Naive thymus-derived CD4-positive, alpha-beta T cell (primary cell): ENCODE results near the gene MSH4. TPM values are rescaled to one million over a fixed set of nuclear protein-coding genes. Genes with fewer than 3 reads are reported as not detected.
A peak's percentile ranks its signal among the peaks of the same experiment; 100 is the strongest.

Source experiments
- ATAC-seq: fragments of 150-1000 bp; cut with Tn5 transposase; 2 replicates; pipeline ENCODE4 v1.10.0; 2021; ENCODE audit warnings: mild to moderate bottlenecking, moderate library complexity
- CTCF ChIA-PET: fragments of 350-600 bp; sonication (Branson Sonifier 250); formaldehyde crosslinking; loops from one replicate; lab custom pipeline; 2021; ENCODE audit warnings: antibody characterized with exemption; lab: Charles Lee
- POLR2A ChIA-PET: fragments of 350-600 bp; sonication (Branson Sonifier 250); formaldehyde crosslinking; loops from one replicate; lab custom pipeline; 2021; ENCODE audit warnings: antibody characterized with exemption, inconsistent platforms; lab: Charles Lee
- DNase-seq, 9 donors: peaks; one replicate each; pipeline versions ENCODE4 v3.0.0 to v3.0.0-alpha.2; 2020 to 2022; ENCODE audit warnings: mixed read lengths in 1 of 9
- H3K27ac ChIP-seq: one replicate; pipeline ENCODE4 v1.7.0; 2013; ENCODE audit warnings: mild to moderate bottlenecking, low read depth, low read length, moderate library complexity
- H3K27me3 ChIP-seq, 2 donors: one replicate each; pipeline ENCODE4 v1.7.0; 2013; ENCODE audit warnings: low read length in 2 of 2, mild to moderate bottlenecking in 2 of 2, moderate library complexity in 2 of 2; ENCODE audit not compliant: control insufficient read depth in 2 of 2, insufficient read depth in 2 of 2
- H3K36me3 ChIP-seq, 3 experiments: 1 replicate in 2 of 3; 2 replicates in 1 of 3; pipeline ENCODE4 v1.7.0; 2013; ENCODE audit warnings: low read length in 3 of 3, mild to moderate bottlenecking in 3 of 3, moderate library complexity in 1 of 3; ENCODE audit not compliant: insufficient read depth in 3 of 3, control insufficient read depth in 2 of 3
- H3K4me1 ChIP-seq, 2 donors: one replicate each; pipeline ENCODE4 v1.7.0; 2013; ENCODE audit warnings: low read length in 2 of 2, mild to moderate bottlenecking in 2 of 2, moderate library complexity in 1 of 2; ENCODE audit not compliant: control insufficient read depth in 2 of 2, insufficient read depth in 2 of 2
- H3K4me3 ChIP-seq: 2 replicates; pipeline ENCODE4 v1.7.0; 2013; ENCODE audit warnings: mild to moderate bottlenecking, low read length
- H3K9me3 ChIP-seq, 3 experiments: 1 replicate in 2 of 3; 2 replicates in 1 of 3; pipeline ENCODE4 v1.7.0; 2013; ENCODE audit warnings: low read length in 3 of 3; ENCODE audit not compliant: control insufficient read depth in 2 of 3
- H3K27ac Mint-ChIP-seq, 9 donors: one replicate each; pipeline ENCODE4 v1.8.0; 2020 to 2022; ENCODE audit warnings: mixed read lengths in 9 of 9, mild to moderate bottlenecking in 8 of 9, moderate library complexity in 5 of 9, inconsistent platforms in 2 of 9
- H3K27me3 Mint-ChIP-seq, 5 donors: one replicate each; pipeline ENCODE4 v1.8.0; 2021 to 2022; ENCODE audit warnings: mixed read lengths in 5 of 5, mild to moderate bottlenecking in 1 of 5
- H3K36me3 Mint-ChIP-seq, 5 donors: one replicate each; pipeline ENCODE4 v1.8.0; 2020 to 2022; ENCODE audit warnings: mixed read lengths in 5 of 5, mild to moderate bottlenecking in 3 of 5, inconsistent platforms in 1 of 5
- H3K4me1 Mint-ChIP-seq, 7 donors: one replicate each; pipeline ENCODE4 v1.8.0; 2020 to 2022; ENCODE audit warnings: mixed read lengths in 7 of 7, mild to moderate bottlenecking in 3 of 7, inconsistent platforms in 1 of 7
- H3K4me3 Mint-ChIP-seq, 10 donors: one replicate each; pipeline ENCODE4 v1.8.0; 2020 to 2022; ENCODE audit warnings: mild to moderate bottlenecking in 10 of 10, mixed read lengths in 10 of 10, moderate library complexity in 6 of 10, inconsistent platforms in 2 of 10
- H3K9me3 Mint-ChIP-seq, 11 donors: one replicate each; pipeline ENCODE4 v1.8.0; 2020 to 2022; ENCODE audit warnings: mixed read lengths in 11 of 11, mild to moderate bottlenecking in 4 of 11, inconsistent platforms in 1 of 11, moderate library complexity in 1 of 11
- intact Hi-C, 2 donors: fragments of 100-400 bp; cut with micrococcal nuclease; formaldehyde crosslinking; loops; one replicate each; pipeline ENCODE4 v1.15.1; 2023
- polyA plus RNA-seq, 2 donors: library from polyadenylated mRNA; unstranded; fragments of 300-500 nt; fragmentation: Illumina TruSeq; gene quantifications; one replicate each; pipeline ENCODE4 v1.2.3, GENCODE V29; 2021
- total RNA-seq, 6 experiments: library from RNA in 5 of 6; stranded (reverse) in 5 of 6; gene quantifications; 1 replicate in 5 of 6; 2 replicates in 1 of 6; pipeline ENCODE4 v1.2.3 and lab custom pipeline; 2021 to 2026

The MSH4 gene
- total and polyA plus RNA-seq, 7 experiments from 2014 or later = 0.42 to 1.1 (median 0.49) TPM; not detected in 2

GRCh38 chr1:75785320-75785982 is 11.2 kb upstream of the MSH4 start:
- Histone ChIP-seq H3K9me3 (no peaks in the 10 kb centered on the region), H3K36me3 (peaks cover 0 to 14% (median 8%) of the 10 kb centered on the region in 3 experiments), H3K4me1 (peaks cover 27 to 36% of the 10 kb centered on the region in 2 donors), H3K27ac (peak overlapping the region; percentile 83), H3K4me3 (peak overlapping the region; percentile 97), H3K27me3 (no peaks in the 10 kb centered on the region)
- Mint-ChIP-seq H3K27ac (peak overlapping the region; percentile 85 to 99 (median 97)), H3K4me1 (peaks cover 37 to 55% (median 42%) of the 10 kb centered on the region in 7 donors), H3K36me3 (peaks cover 0 to 29% (median 9%) of the 10 kb centered on the region in 5 donors), H3K9me3 (peaks cover 0 to 5% (median 0%) of the 10 kb centered on the region in 11 donors), H3K27me3 (peaks cover 0 to 13% (median under 1%) of the 10 kb centered on the region in 5 donors), H3K4me3 (peak overlapping the region; percentile 88 to 99 (median 97))
- CTCF ChIA-PET = interaction anchor here (0.7 to 1.0 kb wide), 3 partner anchors 21 to 1748 kb away, joined by 3 to 6 read pairs (median 3); no protein-coding TSS in a partner anchor
- POLR2A ChIA-PET = interaction anchor here (1.0 to 1.6 kb wide), 3 partner anchors 15 to 62 kb away, joined by 3 to 4 read pairs (median 3); no protein-coding TSS in a partner anchor
- intact Hi-C loops = loop anchor here (5.0 to 10.0 kb wide), 9 partner anchors 43 to 1992 kb away; partner anchors contain the start of genes PIGK (in 2 of the 2), MIGA1 (in 1 of the 2), SLC44A5 (in 1 of the 2) and USP33 (in 1 of the 2)
- ATAC-seq = no peak
- DNase-seq = peak in 1 of 9 donors; percentile 10

- peak within 1 kb of the TSS; percentile 85 to 99 (median 97) for H3K27ac Mint-ChIP-seq
- H3K27me3 Mint-ChIP-seq = peaks cover 0 to 7% (median 0%) of the 10 kb centered on the region in 5 donors
- intact Hi-C loops = loop anchor here (1.0 to 10.0 kb wide), 15 partner anchors 44 to 1993 kb away; partner anchors contain the start of genes ACADM (in 2 of the 2), MIGA1 (in 2 of the 2), PIGK (in 2 of the 2) and ZZZ3 (in 2 of the 2)
- H3K4me3 Mint-ChIP-seq = peak within 1 kb of the TSS; percentile 88 to 99 (median 97)
- H3K36me3 ChIP-seq = peaks cover 4 to 22% (median 10%) of the 10 kb centered on the region in 3 experiments
- H3K27me3 ChIP-seq = no peaks in the 10 kb centered on the region
- DNase-seq = peak; percentile 87 to 94 (median 91)
- peak; percentile 98 for ATAC-seq
- peaks cover 0 to 5% (median 0%) of the 10 kb centered on the region in 11 donors for H3K9me3 Mint-ChIP-seq
- H3K9me3 ChIP-seq = no peaks in the 10 kb centered on the region
- H3K4me1 ChIP-seq = peaks cover 33 to 44% of the 10 kb centered on the region in 2 donors
- H3K4me3 ChIP-seq = peak within 1 kb of the TSS; percentile 97
- CTCF ChIA-PET = interaction anchor here (1.0 kb wide), 1 partner anchor 22 kb away, joined by 3 read pairs; no protein-coding TSS in a partner anchor
- POLR2A ChIA-PET = interaction anchor here (0.6 to 1.6 kb wide), 5 partner anchors 14 to 413 kb away, joined by 3 to 4 read pairs (median 3); no protein-coding TSS in a partner anchor
- peak within 1 kb of the TSS; percentile 83 for H3K27ac ChIP-seq
- peaks cover 3 to 34% (median 15%) of the 10 kb centered on the region in 5 donors for H3K36me3 Mint-ChIP-seq
- peaks cover 44 to 62% (median 48%) of the 10 kb centered on the region in 7 donors for H3K4me1 Mint-ChIP-seq
Observed at GRCh38 chr1:75785983-75786853, 10.5 kb upstream of the MSH4 start, which contains the start of gene RABGGTB. Gene RABGGTB, plus strand, starts transcription at chr1:75786256. Its CDS starts 16 bp downstream, at chr1:75786272.

GRCh38 chr1:75786901-75787493 is 9.7 kb upstream of the MSH4 start:
- ATAC-seq (no peak), DNase-seq (no peak)
- Histone ChIP-seq H3K27me3 (no peaks in the 10 kb centered on the region), H3K4me1 (peaks cover 38 to 46% of the 10 kb centered on the region in 2 donors), H3K27ac (peak overlapping the region; percentile 83), H3K9me3 (no peaks in the 10 kb centered on the region), H3K36me3 (peaks cover 10 to 29% (median 12%) of the 10 kb centered on the region in 3 experiments), H3K4me3 (peak overlapping the region; percentile 97)
- CTCF ChIA-PET = no interaction called here
- Mint-ChIP-seq H3K9me3 (peaks cover 0 to 2% (median 0%) of the 10 kb centered on the region in 11 donors), H3K27ac (peak overlapping the region; percentile 85 to 99 (median 97)), H3K27me3 (no peaks in the 10 kb centered on the region), H3K4me3 (peak overlapping the region; percentile 88 to 99 (median 97)), H3K36me3 (peaks cover 4 to 38% (median 22%) of the 10 kb centered on the region in 5 donors), H3K4me1 (peaks cover 50 to 70% (median 56%) of the 10 kb centered on the region in 7 donors)
- POLR2A ChIA-PET = interaction anchor here (0.6 to 1.6 kb wide), 4 partner anchors 14 to 414 kb away, joined by 3 to 4 read pairs (median 3); no protein-coding TSS in a partner anchor
- intact Hi-C loops = loop anchor here (1.0 to 10.0 kb wide), 15 partner anchors 45 to 1992 kb away; partner anchors contain the start of genes ACADM (in 2 of the 2), MIGA1 (in 2 of the 2), PIGK (in 2 of the 2) and ZZZ3 (in 2 of the 2)

GRCh38 chr1:75787524-75787923 is 9.2 kb upstream of the MSH4 start:
- ChIA-PET CTCF (no interaction called here), POLR2A (no interaction called here)
- peak in 1 of 9 donors; percentile 26 for DNase-seq
- Mint-ChIP-seq H3K36me3 (peaks cover 4 to 40% (median 26%) of the 10 kb centered on the region in 5 donors), H3K27me3 (no peaks in the 10 kb centered on the region), H3K27ac (peak overlapping the region; percentile 83 to 99 (median 97)), H3K4me1 (peaks cover 50 to 70% (median 56%) of the 10 kb centered on the region in 7 donors), H3K9me3 (peaks cover 0 to 2% (median 0%) of the 10 kb centered on the region in 11 donors), H3K4me3 (peak overlapping the region; percentile 88 to 99 (median 97))
- peak overlapping the region; percentile 83 for H3K27ac ChIP-seq
- ATAC-seq = no peak
- peaks cover 38 to 46% of the 10 kb centered on the region in 2 donors for H3K4me1 ChIP-seq
- no peaks in the 10 kb centered on the region for H3K27me3 ChIP-seq
- H3K9me3 ChIP-seq = no peaks in the 10 kb centered on the region
- intact Hi-C loops = loop anchor here (2.0 to 10.0 kb wide), 11 partner anchors 45 to 1990 kb away; partner anchors contain the start of genes PIGK (in 2 of the 2), FPGT (in 1 of the 2), LRRIQ3 (in 1 of the 2) and MIGA1 (in 1 of the 2)
- peaks cover 10 to 34% (median 17%) of the 10 kb centered on the region in 3 experiments for H3K36me3 ChIP-seq
- peak overlapping the region; percentile 97 for H3K4me3 ChIP-seq

GRCh38 chr1:75789988-75790387 is 6.7 kb upstream of the MSH4 start:
- DNase-seq (no peak), ATAC-seq (no peak)
- Histone ChIP-seq H3K27ac (peak overlapping the region; percentile 83), H3K36me3 (peaks cover 13 to 54% (median 18%) of the 10 kb centered on the region in 3 experiments), H3K27me3 (no peaks in the 10 kb centered on the region), H3K9me3 (no peaks in the 10 kb centered on the region), H3K4me1 (peaks cover 38 to 46% of the 10 kb centered on the region in 2 donors), H3K4me3 (no peak overlapping the region)
- H3K27me3 Mint-ChIP-seq = no peaks in the 10 kb centered on the region
- peaks cover 0 to 2% (median 0%) of the 10 kb centered on the region in 11 donors for H3K9me3 Mint-ChIP-seq
- POLR2A ChIA-PET = interaction anchor here (2.0 kb wide), 1 partner anchor 10 kb away, joined by 9 read pairs; no protein-coding TSS in a partner anchor
- peak overlapping the region in 8 of 9 donors; percentile 6 to 98 (median 76) for H3K27ac Mint-ChIP-seq
- H3K4me3 Mint-ChIP-seq = peak overlapping the region in 8 of 10 donors; percentile 16 to 99 (median 88)
- CTCF ChIA-PET = no interaction called here
- H3K36me3 Mint-ChIP-seq = peaks cover 4 to 52% (median 32%) of the 10 kb centered on the region in 5 donors
- intact Hi-C loops = loop anchor here (5.0 to 10.0 kb wide), 9 partner anchors 48 to 1987 kb away; partner anchors contain the start of genes PIGK (in 2 of the 2), MIGA1 (in 1 of the 2), SLC44A5 (in 1 of the 2) and USP33 (in 1 of the 2)
- peaks cover 48 to 69% (median 63%) of the 10 kb centered on the region in 7 donors for H3K4me1 Mint-ChIP-seq
